Stimulated activated CD8-positive, alpha-beta memory T cell treated with anti-CD3 and anti-CD28 coated beads, Interleukin-7, amount 100 ng/mL, for 24 hours (primary cell): Measurements from ENCODE around the gene ATG2B.

Experiments
- DNase-seq: peaks from one replicate; pipeline ENCODE4 v3.0.0-alpha.2; 2020; ENCODE audit warnings: low read depth

The ATG2B gene

DNA sequence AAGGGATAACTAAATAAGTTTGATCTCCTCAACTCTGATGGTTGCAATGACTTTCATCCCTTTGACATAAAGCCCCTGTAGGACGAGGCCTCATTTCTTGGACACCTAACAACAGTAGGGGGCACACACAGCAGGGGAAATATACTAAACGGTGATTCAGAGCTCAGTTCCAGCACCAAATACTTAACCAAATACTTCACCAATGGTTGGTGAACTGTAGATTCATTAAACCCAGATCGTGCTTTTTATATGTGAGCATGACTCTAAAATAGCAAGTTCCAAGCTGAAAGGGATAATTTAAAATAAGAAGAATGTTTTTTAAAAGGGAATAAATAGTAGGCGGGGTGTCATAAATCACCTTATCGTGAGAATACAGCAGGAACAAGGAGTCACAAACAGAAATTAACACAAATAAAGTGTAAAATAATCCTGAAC is 53.2 kb downstream of the ATG2B start:
- no peak for DNase-seq

DNA sequence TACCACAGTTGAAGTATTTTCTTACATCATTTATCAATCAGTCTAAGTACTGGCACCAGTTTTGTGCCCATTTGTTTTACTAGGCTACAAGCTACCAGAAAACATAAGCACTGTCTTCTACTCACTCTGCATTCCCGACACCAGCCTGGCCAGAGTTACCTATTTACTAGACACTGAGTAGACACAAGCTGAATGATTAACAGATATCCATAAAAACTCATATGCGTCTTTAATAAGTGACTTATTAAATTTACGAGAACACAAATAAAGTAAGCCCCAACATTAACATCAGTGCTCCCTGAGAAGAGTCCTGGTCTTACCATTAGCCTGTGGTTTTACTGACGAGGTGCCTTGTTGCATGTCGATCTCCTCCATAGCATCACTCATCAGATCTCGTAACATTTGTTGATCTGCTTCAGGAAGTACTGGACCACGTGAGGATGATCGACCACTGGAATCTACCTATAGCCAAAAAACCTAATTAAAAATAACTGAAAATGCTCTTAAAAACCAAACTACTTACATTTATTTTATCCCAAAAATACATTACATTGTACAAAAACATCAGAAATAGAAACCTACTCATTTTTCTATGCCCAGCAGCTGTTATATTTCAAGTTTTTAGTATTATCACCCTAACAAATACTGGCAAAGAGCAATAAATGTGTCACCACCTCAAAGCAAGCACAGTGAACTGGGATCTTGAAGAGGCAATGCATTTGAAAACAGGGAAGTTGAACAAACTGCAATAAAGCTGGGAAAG is 53.8 kb downstream of the ATG2B start:
- DNase-seq = no peak

DNA sequence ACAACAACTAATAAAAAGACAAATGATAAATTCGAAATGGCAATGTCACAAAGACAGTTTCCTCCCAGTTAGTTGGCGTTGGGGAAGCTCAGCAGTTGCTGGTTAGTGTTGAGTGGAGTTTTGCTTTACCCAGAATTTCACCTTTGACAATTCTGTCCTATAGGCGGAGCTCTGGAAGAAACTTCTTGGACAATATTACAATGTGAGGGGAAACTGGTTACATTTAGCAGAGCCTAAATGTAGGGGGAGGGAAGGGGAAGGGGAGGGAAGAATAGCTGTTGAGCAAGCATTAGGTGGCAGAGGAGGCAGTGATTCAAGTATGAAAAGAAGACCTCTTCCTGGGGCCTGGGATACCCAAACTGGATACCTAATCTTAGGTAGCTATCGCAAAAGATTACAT is 55.7 kb downstream of the ATG2B start:
- no peak for DNase-seq

DNA sequence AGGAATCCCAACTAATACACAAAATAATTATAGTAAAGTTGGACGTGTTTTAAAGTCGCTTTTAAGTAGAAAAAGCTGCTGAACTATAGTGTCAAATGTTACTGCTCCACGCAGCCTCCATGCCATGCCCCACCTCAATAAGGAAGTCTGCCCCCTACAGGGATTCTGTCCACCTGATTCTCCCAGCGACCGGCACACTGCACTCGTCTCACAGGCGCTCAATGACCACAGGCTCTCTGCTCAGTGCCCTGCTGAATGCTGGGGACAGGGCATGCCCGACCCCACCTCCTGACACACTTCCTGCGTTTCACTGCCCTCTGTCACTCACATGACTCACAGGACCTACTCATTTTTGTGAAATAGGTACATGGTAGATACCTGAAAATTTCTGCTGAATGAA is 58.2 kb downstream of the ATG2B start:
- DNase-seq = no peak

DNA sequence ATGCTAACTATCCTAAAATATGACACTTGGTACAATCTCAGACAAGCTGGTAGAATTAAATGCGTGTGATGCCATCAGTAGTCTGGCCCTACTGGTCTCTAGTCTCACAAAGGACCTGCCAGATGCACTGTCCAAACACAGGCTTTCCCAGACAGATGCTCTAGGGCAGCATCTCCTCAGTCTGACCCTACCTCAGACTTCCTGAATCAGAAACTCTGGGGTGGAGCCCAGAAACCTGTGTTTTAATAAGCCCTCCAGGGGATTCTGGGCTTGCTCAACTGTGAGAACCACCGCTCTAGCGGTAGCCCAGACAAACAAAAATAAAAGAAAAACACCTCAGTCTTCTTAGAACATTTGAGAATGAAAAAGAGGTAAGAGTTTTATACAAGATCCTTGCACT is 59.2 kb downstream of the ATG2B start:
- no peak for DNase-seq

DNA sequence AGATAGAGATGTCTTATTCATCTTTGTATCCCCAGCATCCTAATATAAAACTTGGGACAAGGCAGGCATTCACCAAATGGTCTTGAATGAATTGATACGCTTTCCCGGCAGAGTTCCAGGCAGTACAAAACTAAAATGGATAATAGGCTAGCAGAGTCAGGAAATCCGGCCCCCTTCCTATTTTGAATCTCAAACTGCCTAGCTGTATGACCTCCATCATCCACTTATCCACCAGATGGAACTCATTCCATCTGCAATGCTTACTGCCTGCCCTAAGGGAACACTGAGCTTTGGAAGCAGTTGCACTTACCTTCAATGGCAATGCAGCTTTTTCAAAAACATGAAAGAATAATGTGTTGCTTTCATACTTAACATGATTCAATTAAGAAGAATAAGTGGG is 63.7 kb downstream of the ATG2B start:
- DNase-seq = no peak

DNA sequence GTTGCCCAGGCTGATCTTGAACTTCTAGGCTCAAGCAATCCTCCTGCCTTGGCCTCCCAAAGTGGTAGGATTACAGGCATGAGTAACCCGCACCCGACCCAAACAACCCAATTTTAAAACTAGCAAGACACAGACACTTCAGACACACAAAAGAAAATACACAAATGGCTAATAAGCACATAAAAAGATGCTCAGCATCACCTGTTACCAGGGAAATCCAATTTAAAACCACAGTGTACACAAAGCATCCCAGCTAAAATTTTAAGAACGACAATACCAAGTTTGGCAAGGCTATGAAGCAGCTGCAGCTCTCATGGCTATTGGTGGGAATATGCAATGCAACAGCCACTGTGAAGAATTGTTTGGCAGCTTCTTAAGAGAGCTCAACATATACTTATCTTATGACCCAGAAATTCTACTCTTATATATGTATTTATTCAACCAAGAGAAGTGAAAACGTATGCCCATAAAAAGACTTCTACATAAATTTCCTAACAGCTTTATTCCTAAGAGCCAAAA is 65.1 kb downstream of the ATG2B start:
- DNase-seq = no peak

DNA sequence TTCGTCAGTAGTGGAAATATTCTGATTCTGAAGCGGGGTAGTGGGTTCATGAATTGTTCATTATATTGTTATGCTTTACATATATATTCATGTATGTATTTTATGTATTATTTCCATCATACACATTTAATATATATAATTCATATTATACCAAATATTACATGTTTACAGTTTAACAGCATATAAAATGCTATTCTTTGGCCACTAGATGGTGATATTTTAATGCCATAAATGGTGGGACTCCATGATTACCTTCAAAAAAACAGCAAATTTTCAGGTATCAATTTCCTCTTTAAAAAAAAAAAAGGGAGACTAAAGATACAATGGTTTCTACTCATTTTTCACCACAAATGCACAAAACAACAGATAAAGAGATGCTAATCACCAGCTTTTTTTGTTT is 66.1 kb downstream of the ATG2B start:
- DNase-seq = no peak

DNA sequence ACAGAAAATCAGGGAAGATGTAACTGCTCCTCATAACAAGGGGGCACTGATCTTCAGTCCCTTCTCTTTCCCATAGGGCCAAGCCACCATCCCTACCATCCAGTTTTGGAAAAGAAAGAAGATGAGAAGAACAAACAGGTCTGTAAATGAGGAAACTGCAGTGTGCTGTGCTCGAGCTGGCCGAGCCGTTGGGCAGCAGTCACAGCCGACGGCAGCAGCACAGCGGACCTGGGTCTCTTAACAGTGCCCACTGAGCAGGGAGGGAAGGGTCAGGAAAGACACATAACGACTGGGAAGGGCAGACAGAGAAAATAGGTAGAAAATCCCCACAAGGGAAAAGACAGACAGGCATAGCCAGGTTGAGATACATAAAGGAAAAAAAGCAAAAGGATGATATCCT is 68.9 kb downstream of the ATG2B start:
- no peak for DNase-seq

DNA sequence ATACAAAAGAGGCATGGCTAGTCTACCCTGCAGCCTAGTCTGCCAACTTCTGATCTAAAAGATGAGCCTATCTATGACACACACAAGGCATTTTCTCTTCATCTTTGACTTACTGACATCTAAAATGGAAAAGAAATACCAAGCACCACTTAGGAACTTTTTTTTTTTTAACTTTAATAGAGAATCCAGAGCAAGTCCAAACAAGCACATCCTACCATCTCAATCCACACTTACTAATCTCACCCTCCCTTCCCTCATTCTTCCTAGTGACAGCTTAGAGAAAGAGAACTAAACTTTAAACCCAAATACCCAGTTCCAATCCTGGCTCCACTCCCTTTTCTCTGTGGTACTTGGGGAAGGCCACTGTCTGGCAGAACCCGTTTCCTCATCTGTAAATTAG is 75.3 kb downstream of the ATG2B start:
- DNase-seq = no peak

DNA sequence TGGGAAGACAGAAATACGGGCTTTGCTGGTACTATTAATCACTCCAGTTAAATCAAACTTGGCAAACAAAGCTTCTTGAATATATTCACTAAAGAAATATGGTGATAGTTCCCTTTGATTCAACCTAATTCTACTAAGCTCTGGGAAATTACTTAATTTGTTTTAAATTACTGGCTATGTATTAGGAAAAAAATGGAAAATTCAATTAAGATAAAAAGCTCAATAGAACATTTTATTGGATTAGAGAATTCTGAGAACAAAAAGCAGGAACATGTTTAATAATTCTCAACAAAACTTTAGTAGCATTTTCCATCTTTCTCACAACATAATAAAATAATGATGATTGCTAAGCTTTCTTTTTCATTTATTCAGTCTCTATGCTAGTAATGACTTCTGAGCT is 76.9 kb downstream of the ATG2B start:
- no peak for DNase-seq

DNA sequence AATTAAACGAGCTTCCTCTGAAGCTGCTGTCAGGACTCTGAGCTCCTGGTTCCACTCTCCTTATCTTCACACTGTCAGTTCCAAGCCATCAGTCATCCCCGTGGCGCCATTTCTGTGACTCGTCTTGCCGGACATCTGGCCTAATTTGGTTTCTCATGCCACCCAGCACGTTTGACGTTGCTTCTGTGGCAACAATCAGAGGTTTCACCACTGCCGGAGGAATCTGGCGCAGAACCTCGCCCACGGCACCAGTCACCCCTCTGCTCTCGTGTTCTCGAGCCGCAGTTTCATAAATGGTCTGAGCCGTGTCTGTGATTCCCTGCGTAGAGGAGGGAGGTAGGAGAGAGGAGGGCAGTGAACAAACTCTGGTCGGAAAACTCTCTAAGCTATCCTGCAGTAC is 77.5 kb downstream of the ATG2B start:
- DNase-seq = no peak

DNA sequence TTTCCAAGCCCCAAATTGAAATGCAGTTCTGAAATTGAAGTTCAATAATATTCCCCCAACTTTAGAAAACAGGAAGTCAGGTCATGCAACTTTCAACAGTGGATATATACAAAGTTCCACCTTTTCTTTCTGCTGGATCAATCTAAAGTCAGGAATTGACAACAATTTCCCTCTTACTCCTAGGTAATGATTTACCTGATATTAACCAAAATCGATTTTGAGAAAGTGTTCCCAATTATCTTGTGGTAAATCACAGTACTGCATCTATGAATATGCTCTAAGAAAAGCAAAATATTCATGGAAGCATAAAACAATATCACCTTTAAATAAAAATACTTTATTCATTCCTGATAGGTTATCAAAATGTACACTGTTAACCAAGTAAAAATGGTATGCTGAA is 78.7 kb downstream of the ATG2B start:
- no peak for DNase-seq

DNA sequence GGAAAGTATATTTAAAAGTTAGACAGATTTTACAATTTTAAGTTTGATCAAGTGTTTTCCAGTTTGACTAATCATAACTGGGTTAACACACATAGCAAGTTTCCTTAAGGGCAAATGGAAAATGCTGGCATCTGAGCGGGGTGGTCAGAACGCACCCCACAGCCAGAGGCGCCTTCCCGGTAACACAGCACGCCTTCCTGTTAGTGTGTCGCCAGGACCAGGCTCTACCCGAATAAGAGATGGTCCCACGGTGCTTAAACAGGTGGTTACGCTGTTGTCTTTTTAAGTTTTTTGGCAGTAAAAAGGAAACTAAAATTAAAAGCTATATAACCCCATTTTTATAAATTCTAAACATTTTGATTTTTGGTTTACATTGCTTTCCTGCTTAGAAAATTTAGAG is 79.1 kb downstream of the ATG2B start:
- no peak for DNase-seq

DNA sequence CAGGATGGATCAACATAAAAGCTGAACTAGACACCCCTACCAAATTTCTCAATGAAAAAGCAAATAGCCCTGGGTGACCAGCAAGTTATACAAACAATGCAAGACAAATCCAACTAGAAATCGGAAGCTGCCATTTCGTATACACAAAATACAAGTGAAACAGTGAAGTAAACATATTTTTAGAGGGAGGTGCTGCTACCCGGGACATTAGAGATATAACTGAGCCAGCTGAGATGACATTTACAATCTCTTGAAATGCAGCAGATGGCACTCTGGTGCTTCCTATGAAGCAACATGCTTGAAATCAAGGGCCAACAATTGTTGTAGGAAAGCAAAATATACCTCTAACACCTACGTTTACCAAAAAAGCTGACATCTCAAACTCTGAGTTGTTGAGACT is 81.7 kb downstream of the ATG2B start:
- DNase-seq = no peak

DNA sequence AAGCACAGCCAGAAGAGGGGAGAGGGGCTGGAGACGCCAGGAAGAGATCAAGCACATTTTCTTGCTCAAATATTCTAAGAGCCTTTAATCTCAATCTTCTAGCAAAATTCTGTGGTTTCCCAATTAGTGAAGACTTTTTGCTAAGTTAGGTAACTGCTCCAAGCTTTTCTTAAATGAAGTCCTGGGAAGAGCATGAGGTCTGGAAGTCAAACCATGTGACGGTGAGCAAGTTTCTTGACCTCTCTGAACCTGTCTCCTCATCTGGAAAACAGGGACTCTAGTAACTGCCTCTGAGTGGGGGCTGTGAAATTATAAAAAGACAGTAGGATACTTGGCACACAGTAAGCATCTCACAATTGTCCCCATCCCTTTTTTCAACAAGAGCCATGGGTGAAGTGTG is 83.0 kb downstream of the ATG2B start:
- DNase-seq = no peak

DNA sequence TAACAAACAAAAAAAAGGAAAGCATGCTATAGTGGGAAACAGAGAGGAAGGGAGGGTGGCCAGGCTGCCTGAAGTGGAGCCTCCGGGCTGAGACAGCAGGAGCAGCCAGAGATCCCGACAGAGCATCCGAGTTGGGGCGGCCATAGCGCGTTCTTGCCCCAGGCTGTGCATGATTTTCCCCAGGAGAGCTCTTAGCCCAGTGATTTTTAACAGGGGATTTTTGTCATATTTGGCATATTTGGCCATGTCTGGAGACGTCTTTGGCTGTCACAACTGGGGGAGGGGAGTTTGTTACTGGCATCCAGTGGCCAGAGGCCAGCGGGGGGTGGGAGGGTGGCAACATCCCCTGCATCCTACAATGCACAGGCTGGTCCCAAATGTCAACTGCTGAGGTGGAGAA is 83.6 kb downstream of the ATG2B start:
- DNase-seq = no peak

DNA sequence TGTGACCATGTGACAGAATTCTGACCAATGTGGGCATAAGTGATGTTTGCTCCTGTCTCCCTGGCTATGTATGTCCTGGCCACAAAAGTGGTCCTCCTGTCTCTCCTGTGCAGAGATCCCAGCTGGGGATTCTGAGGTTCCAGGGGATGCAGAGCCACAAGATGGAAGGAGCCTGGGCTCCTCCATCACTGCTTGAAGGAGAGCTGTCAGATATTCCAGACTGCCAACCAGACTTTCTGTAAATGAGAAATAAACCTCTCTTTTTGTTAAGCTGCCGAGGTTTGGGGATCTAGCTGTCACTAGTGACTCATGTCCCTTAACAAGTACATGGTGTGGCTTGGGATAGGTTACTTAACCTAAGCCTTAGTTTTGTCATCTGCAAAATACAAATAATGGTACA is 85.3 kb downstream of the ATG2B start:
- DNase-seq = no peak

DNA sequence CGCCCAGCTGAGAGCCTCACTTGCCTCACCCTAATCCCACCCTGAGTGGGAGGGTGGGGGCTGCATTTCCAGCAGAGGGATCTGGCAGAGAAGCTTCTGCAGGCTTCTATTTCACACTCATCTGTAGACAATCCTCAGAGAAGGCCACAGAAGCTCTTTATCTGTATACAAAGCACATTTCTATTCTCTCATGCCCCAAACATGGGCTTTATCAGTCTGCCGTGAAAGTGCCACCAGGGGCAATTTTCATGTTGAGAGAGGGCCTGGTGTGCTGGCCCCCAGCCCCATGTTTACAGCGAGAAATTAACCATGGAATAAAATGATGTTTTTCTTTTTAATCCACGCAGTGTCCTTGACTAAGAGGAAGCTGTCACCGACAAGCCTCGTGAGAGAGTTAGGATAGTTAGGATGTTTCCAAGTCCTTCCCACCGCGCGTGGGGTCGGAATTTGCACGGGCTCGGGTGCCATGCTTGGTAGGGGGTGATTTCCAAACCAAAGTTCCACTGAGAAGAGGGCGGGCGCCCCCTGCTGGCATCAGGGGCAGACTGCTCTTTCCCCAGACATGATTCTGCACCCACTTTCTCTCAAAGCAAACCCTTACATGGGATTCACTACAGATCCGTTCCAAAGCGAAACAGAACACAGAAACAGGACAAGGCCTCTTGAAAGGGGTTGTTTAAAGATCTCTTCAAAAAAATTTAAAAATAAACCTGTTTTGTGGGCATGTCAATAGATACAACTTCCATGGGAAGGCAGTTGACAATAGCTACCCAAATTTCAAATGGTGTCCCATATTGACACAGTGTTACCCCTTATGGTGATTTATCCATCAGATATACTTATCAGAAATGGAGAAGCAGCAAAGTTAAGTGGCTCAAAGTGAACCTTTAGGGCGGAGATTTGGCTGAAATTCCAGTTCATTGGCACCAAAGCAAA is 87.7 kb downstream of the ATG2B start:
- DNase-seq = peak; percentile 48

DNA sequence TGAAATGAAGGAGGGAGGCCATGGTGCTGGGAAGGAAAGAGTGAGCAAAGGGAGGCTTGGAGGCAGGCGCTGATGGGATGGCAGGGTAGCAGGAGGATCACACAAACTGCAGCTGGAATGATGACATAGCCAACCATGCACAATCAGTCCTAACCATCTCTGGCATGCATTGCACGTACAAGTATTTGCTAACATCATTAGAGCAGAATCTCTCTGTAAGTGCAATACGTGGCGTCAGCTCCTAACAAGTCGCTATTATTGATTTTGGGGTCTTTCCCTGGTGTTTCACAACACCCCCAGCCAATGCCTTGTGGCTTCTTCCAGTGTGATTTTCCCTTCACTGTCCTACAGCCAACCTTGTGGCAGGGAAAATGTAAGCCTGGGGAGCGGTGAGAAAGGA is 88.6 kb downstream of the ATG2B start:
- DNase-seq = no peak

DNA sequence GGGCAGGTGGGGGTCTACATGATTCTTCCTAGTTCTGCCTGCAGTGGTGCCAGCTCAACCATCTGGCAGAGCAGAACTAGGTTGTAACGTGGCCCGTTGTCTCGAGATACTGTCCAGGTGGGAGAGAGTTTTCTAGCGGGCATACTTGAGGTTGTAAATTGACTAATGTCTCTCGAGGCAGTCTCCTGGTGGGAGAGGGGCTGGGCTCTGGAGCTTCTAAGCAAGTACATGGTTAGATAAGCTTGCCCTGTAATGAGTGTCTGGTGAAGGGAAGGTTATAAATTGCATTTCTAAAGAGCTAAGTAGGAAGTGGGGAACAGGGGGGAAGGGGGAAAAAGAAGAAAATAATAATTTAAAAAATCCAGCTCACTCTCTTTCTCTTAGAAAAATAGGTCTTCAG is 89.0 kb downstream of the ATG2B start:
- no peak for DNase-seq

DNA sequence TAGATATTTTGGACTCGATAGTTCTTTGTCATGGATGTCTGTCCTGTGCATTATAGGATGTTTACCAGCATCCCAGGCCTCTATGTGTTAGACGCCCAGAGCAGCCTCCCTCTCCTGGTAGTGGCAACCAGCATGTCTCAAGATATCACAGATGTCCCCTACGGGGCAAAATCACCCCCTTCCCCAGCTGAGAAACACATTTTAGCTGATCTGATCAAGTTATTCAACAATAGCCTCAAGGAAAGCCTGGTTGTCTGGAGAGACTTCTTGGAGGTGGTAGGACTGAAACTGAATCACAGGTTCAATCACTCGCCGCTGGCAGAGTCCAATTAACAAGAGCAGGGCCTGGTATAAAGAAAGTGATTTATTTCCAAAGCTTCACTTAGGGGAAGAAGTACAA is 89.5 kb downstream of the ATG2B start:
- DNase-seq = no peak

DNA sequence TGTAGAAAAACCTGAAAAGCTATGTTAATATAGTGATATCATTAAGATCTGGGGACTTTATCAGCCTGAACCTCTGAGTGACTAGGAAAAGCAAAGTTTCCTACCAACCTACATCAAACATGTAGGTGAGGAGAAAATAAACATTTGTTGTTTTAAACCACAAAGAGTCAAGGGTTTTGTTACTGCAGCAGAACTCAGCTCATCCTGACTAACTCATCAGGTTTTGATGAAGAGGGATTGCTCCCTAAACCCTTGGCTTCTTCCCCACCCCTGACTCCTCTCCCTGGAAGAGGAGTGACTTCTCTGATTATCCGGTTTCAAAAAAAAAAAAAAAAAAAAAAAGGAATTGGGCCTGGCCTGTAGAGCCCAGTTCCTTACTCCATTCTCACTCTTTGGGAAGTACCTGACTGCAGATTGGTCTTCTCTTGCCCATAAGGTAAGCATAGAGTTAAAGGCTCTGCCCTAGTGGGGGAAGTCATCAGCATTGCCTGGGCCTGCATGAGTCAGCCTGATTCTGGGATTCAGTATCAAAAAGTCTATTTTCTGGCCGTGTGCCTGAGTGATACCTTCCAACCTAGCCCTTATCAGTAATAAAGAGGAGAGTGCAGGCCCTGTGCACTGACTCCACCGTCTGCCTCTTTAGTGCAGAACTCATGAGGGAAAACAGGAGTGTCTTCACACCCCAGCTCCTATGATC is 90.2 kb downstream of the ATG2B start:
- no peak for DNase-seq
